Measurements from ENCODE around the gene SH3BP2.

DNA sequence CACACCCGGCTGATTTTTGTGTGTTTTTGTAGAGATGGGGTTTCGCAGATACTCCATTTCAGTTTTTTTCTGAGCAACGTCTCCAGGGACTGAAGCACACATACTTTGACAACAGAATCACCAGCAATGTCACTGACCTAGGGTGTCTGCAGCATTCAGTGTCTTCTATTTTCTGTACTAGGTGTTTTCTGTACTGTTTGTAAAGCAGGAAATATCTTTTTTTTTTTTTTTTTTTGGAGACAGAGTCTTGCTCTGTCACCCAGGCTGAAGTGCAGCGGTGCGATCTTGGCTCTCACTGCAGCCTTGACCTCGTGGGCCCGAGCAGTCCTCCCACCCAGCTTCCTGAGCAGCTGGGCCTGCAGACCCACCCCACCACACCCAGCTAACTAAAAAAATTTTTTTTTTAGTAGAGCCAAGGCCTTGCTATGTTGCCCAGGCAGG lies 59.6 kb downstream of the SH3BP2 start:
- TF ChIP-seq, protein P1, sequence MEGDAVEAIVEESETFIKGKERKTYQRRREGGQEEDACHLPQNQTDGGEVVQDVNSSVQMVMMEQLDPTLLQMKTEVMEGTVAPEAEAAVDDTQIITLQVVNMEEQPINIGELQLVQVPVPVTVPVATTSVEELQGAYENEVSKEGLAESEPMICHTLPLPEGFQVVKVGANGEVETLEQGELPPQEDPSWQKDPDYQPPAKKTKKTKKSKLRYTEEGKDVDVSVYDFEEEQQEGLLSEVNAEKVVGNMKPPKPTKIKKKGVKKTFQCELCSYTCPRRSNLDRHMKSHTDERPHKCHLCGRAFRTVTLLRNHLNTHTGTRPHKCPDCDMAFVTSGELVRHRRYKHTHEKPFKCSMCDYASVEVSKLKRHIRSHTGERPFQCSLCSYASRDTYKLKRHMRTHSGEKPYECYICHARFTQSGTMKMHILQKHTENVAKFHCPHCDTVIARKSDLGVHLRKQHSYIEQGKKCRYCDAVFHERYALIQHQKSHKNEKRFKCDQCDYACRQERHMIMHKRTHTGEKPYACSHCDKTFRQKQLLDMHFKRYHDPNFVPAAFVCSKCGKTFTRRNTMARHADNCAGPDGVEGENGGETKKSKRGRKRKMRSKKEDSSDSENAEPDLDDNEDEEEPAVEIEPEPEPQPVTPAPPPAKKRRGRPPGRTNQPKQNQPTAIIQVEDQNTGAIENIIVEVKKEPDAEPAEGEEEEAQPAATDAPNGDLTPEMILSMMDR (IDR thresholded peaks at IDR 0.05) = no peak
- TF ChIP-seq POLR2A (IDR thresholded peaks at IDR 0.05) (no peak), EP300 (IDR thresholded peaks at IDR 0.05) (no peak)
